ENCODE measurements around the gene PTGES3.

DNA sequence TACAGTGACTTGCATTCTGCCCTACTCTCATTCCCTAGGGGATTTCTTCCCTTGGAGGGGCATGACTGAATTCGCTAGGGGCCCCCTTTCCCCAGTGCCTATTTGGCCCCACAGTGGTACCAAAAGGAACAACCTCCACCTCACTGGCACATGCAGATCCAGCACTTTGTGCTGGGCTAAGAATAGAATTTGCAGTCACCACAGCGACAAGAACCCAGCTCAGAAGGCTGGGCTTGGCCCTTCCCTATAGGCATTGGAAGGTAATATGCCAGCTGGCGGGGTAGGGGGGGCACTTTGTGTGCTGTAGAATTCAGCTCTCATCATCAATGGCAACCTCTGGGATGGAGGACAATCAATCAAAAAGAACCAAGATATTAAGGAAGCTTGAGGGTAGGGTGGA lies 71.8 kb downstream of the PTGES3 start:
- no peak for TF ChIP-seq POLR2A (IDR thresholded peaks at IDR 0.05)
- TF ChIP-seq, protein P1, sequence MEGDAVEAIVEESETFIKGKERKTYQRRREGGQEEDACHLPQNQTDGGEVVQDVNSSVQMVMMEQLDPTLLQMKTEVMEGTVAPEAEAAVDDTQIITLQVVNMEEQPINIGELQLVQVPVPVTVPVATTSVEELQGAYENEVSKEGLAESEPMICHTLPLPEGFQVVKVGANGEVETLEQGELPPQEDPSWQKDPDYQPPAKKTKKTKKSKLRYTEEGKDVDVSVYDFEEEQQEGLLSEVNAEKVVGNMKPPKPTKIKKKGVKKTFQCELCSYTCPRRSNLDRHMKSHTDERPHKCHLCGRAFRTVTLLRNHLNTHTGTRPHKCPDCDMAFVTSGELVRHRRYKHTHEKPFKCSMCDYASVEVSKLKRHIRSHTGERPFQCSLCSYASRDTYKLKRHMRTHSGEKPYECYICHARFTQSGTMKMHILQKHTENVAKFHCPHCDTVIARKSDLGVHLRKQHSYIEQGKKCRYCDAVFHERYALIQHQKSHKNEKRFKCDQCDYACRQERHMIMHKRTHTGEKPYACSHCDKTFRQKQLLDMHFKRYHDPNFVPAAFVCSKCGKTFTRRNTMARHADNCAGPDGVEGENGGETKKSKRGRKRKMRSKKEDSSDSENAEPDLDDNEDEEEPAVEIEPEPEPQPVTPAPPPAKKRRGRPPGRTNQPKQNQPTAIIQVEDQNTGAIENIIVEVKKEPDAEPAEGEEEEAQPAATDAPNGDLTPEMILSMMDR (IDR thresholded peaks at IDR 0.05) = no peak

Measured in testis (tissue), 2 donors.